ENCODE results near the gene ICAM4. TPM values are rescaled to one million over a fixed set of nuclear protein-coding genes. Genes with fewer than 3 reads are reported as not detected.

Gene ICAM4
- total and polyA plus RNA-seq, 9 of the 15 experiments (the other 6 are each of a cell fraction or from before 2014, with no cell fraction given), result 14.1 to 86.1 (median 29.6) TPM

- TF ChIP-seq ZNF609 (CRISPR knock-in tag; IDR thresholded peaks at IDR 0.05; ENCODE audit: borderline replicate concordance) (no peak), RUNX1 (IDR thresholded peaks at IDR 0.05; ENCODE audit: low read depth) (no peak), FOXO4 (CRISPR knock-in tag; IDR thresholded peaks at IDR 0.05) (peak; percentile 8; the same call in 1 of the 2 replicates), SREBF1 (IDR thresholded peaks at IDR 0.05; ENCODE audit: borderline replicate concordance, low read depth, low read length) (no peak), RNF2 (IDR thresholded peaks at IDR 0.05) (peak; percentile 56; the same call in 1 of the 2 replicates), ELF2 (CRISPR knock-in tag; IDR thresholded peaks at IDR 0.05) (peak; percentile 50; the same call in 1 of the 2 replicates), MLLT1 (IDR thresholded peaks at IDR 0.05) (peak in 1 of 2 experiments; percentile 81; a peak in 2 of 4 replicates), BCOR (IDR thresholded peaks at IDR 0.05) (peak; percentile 56; the same call in 1 of the 2 replicates), PKNOX1 (IDR thresholded peaks at IDR 0.05) (peak; percentile 37; the same call in 1 of the 2 replicates), TAL1 (IDR thresholded peaks at IDR 0.05) (peak; percentile 29; the same call in 1 of the 2 replicates), ERF (CRISPR knock-in tag; IDR thresholded peaks at IDR 0.05) (peak; percentile 74; the same call in 1 of the 2 replicates), ZKSCAN1 (IDR thresholded peaks at IDR 0.05; ENCODE audit: low read depth, low read length) (no peak), POLR2B (IDR thresholded peaks at IDR 0.05; ENCODE audit: low read depth, partially characterized antibody) (peak; percentile 46), THRAP3 (IDR thresholded peaks at IDR 0.05; ENCODE audit: borderline replicate concordance) (no peak), CHCHD3 (CRISPR knock-in tag; IDR thresholded peaks at IDR 0.05) (no peak), ZFPM2 (CRISPR knock-in tag; IDR thresholded peaks at IDR 0.05) (no peak), FOXP1 (CRISPR knock-in tag; IDR thresholded peaks at IDR 0.05) (peak; percentile 92)
Measured at GRCh38 chr19:10286803-10287737, at the start of gene ICAM4 (continued).
